HepG2 (cell line): ENCODE data around the gene RASSF6. TPM values are rescaled to one million over a fixed set of nuclear protein-coding genes. Genes with fewer than 3 reads are reported as not detected.
A peak's percentile ranks its signal among the peaks of the same experiment; 100 is the strongest.

Experiments used
- ARID5B ChIP-seq: IDR thresholded peaks from 2 replicates; pipeline ENCODE4 v1.4.0; 2020; ENCODE audit warnings: mild to moderate bottlenecking, missing genetic modification reagents
- ATRX ChIP-seq: sonication (generic); formaldehyde crosslinking; IDR thresholded peaks from 2 replicates; pipeline ENCODE4 v1.4.0; 2020; ENCODE audit warnings: missing genetic modification reagents, borderline replicate concordance
- BCL6 ChIP-seq: IDR thresholded peaks from 2 replicates; pipeline ENCODE4 v1.6.1; 2016; ENCODE audit warnings: missing genetic modification reagents, missing compliant biosample characterization
- CAMTA2 ChIP-seq: sonication (generic); formaldehyde crosslinking; IDR thresholded peaks from 2 replicates; pipeline ENCODE4 v1.4.0; 2020; ENCODE audit warnings: mild to moderate bottlenecking, missing genetic modification reagents, borderline replicate concordance
- CEBPB ChIP-seq: IDR thresholded peaks from 2 replicates; pipeline ENCODE4 v1.6.1; 2011; ENCODE audit warnings: low read depth, low read length, improper control_type of control experiment, borderline replicate concordance
- CHCHD3 ChIP-seq: sonication (generic); formaldehyde crosslinking; IDR thresholded peaks from 2 replicates; pipeline ENCODE4 v1.8.0; 2022; ENCODE audit warnings: mild to moderate bottlenecking, missing genetic modification reagents, moderate library complexity
- HNRNPK ChIP-seq: fragments of 200-400 bp; formaldehyde crosslinking; IDR thresholded peaks from 2 replicates; pipeline ENCODE4 v1.6.1; 2018; ENCODE audit warnings: low read length, low read depth, moderate library complexity, mild to moderate bottlenecking; ENCODE audit not compliant: poor library complexity, severe bottlenecking
- HOXA5 ChIP-seq: sonication (generic); formaldehyde crosslinking; IDR thresholded peaks from 2 replicates; pipeline ENCODE4 v1.4.0; 2020; ENCODE audit warnings: missing genetic modification reagents
- MEF2D ChIP-seq: sonication (generic); formaldehyde crosslinking; IDR thresholded peaks from 2 replicates; pipeline ENCODE4 v1.5.1; 2020; ENCODE audit warnings: mild to moderate bottlenecking, missing genetic modification reagents
- RARA ChIP-seq: IDR thresholded peaks from 2 replicates; pipeline ENCODE4 v1.6.1; 2016; ENCODE audit warnings: missing genetic modification reagents, missing compliant biosample characterization
- SETDB1 ChIP-seq: sonication (generic); formaldehyde crosslinking; IDR thresholded peaks from 2 replicates; pipeline ENCODE4 v1.5.1; 2020; ENCODE audit warnings: missing genetic modification reagents, mild to moderate bottlenecking, borderline replicate concordance
- STAT5B ChIP-seq: sonication (generic); formaldehyde crosslinking; IDR thresholded peaks from 2 replicates; pipeline ENCODE4 v1.4.0; 2020; ENCODE audit warnings: missing genetic modification reagents
- ZNF17 ChIP-seq: sonication (generic); formaldehyde crosslinking; IDR thresholded peaks from 2 replicates; pipeline ENCODE4 v1.5.0; 2020; ENCODE audit warnings: mild to moderate bottlenecking, missing genetic modification reagents
- ZNF407 ChIP-seq: sonication (generic); formaldehyde crosslinking; IDR thresholded peaks from one replicate; pipeline ENCODE4 v1.5.1; 2020; ENCODE audit warnings: mild to moderate bottlenecking, missing genetic modification reagents; ENCODE audit errors: not compliant biosample characterization
- ZNF567 ChIP-seq: sonication (generic); formaldehyde crosslinking; IDR thresholded peaks from 2 replicates; pipeline ENCODE4 v1.8.1; 2023; ENCODE audit warnings: mild to moderate bottlenecking, missing genetic modification reagents, borderline replicate concordance
- polyA plus RNA-seq, 8 experiments: library from polyadenylated mRNA; depleted of rRNA in 3 of 8; stranded (reverse) in 7 of 8; unstranded in 1 of 8; fragments of >200 nt; fragmentation: Illumina TruSeq in 4 of 8; extraction: Trizol in 4 of 8; gene quantifications; 2 replicates each; pipeline versions ENCODE4 v1.2.1 to v1.2.3, GENCODE V29; 2011 to 2016; ENCODE audit warnings: low read depth in 4 of 8, missing spikeins in 1 of 8, mixed read lengths in 1 of 8; ENCODE audit not compliant: insufficient read depth in 1 of 8
- total RNA-seq, 5 experiments: library from RNA; depleted of rRNA; stranded (reverse); fragments of >200 nt; fragmentation: Illumina TruSeq; extraction: Trizol; gene quantifications; 2 replicates each; pipeline ENCODE4 v1.2.3, GENCODE V29; 2016; ENCODE audit warnings: low read depth in 1 of 5
- TF ChIP-seq, protein P1 (sequence below): sonication (generic); formaldehyde crosslinking; IDR thresholded peaks from 2 replicates; pipeline ENCODE4 v1.8.0; 2022; ENCODE audit warnings: mild to moderate bottlenecking, missing genetic modification reagents, moderate library complexity
- TF ChIP-seq, protein P2 (sequence below): sonication (generic); formaldehyde crosslinking; IDR thresholded peaks from 2 replicates; pipeline ENCODE4 v1.8.0; 2022; ENCODE audit warnings: missing genetic modification reagents, low read depth, mild to moderate bottlenecking, borderline replicate concordance

Gene RASSF6
- total and polyA plus RNA-seq, 2 of the 13 experiments (the other 11 are each of a cell fraction or from before 2014, with no cell fraction given) = 0.03 to 0.11 TPM

DNA sequence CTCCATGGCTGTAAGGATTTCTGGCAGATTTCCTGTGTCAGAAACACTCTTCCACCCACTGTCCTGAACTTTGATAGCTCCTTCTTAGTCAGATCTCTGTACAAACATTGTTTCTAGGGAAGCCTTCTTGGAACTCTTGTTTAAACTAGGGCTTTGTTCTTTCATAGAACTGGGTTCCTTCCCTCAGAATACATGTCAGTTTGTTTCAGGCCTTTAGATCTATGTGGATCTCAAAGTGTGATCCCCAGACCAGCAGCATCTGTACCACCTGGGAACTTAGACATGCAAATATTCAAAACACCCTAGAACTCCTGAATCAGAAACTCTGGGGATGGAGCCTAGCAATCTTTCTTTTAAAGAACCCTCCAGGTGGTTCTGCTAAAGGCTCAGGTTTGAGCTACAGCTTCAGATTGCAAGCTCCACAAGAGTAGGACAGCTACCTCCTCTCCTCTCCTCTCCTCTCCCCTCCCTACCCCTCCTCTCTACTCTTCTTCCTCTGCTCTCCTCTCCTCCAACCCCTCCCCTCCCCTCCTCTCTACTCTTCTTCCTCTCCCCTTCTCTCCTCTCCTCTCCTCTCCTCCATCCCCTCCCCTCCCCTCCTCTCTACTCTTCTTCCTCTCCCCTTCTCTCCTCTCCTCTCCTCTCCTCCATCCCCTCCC is 12.7 kb downstream of the RASSF6 start (continued):
- TF ChIP-seq, protein P1, sequence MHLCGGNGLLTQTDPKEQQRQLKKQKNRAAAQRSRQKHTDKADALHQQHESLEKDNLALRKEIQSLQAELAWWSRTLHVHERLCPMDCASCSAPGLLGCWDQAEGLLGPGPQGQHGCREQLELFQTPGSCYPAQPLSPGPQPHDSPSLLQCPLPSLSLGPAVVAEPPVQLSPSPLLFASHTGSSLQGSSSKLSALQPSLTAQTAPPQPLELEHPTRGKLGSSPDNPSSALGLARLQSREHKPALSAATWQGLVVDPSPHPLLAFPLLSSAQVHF (CRISPR knock-in tag) = no peak
- TF ChIP-seq SETDB1 (CRISPR knock-in tag) = no peak
- TF ChIP-seq MEF2D (CRISPR knock-in tag) = no peak
- no peak for TF ChIP-seq CEBPB
- TF ChIP-seq ATRX = no peak
- TF ChIP-seq ZNF17 (CRISPR knock-in tag) = no peak
- no peak for TF ChIP-seq STAT5B (CRISPR knock-in tag)
- no peak for TF ChIP-seq CAMTA2 (CRISPR knock-in tag)
- TF ChIP-seq ZNF567 (CRISPR knock-in tag) = no peak
- TF ChIP-seq ZNF407 (CRISPR knock-in tag) = no peak
- TF ChIP-seq RARA = peak; percentile 66
- peak; percentile 77 for TF ChIP-seq HNRNPK
- TF ChIP-seq CHCHD3 = no peak
- TF ChIP-seq, protein P2, sequence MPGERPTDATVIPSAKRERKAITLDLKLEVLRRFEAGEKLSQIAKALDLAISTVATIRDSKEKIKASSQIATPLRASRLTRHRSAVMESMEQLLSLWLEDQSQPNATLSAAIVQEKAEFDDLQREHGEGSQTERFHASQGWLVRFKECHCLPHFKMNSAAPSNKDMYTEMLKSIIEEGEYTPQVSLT = no peak
- peak; percentile 49 for TF ChIP-seq ARID5B
- TF ChIP-seq BCL6 (CRISPR knock-in tag) = peak; percentile 89
- no peak for TF ChIP-seq HOXA5
